ENCODE measurements around the gene NR1H4. TPM values are rescaled to one million over a fixed set of nuclear protein-coding genes. Genes with fewer than 3 reads are reported as not detected.

The NR1H4 gene
- total and polyA plus RNA-seq, 2 donors from 2014 or later: 42.2 to 62.6 TPM

GRCh38 chr12:100476013-100476751, 2.5 kb downstream of the NR1H4 start:
- TF ChIP-seq CTCF (IDR thresholded peaks at IDR 0.05; ENCODE audit: borderline replicate concordance, extremely low read depth, insufficient read depth): no peak
- Histone ChIP-seq H3K27ac (ENCODE audit: low read depth in 2 of 2, low read length in 2 of 2) (no peak overlapping the region), H3K9ac (ENCODE audit: low read length in 3 of 3) (no peak overlapping the region), H3K9me3 (ENCODE audit: control insufficient read depth in 2 of 3, insufficient read depth in 1 of 3, low read length in 3 of 3) (no peaks in the 10 kb centered on the region), H3K36me3 (ENCODE audit: control insufficient read depth in 2 of 3, insufficient read depth in 3 of 3, low read length in 3 of 3) (no peaks in the 10 kb centered on the region), H3K4me1 (ENCODE audit: control insufficient read depth in 2 of 3, insufficient read depth in 2 of 3, low read depth in 1 of 3, low read length in 3 of 3) (no peaks in the 10 kb centered on the region), H3K27me3 (ENCODE audit: control insufficient read depth, insufficient read depth, low read length) (no peaks in the 10 kb centered on the region), H3K4me3 (ENCODE audit: low read length in 3 of 3) (no peak overlapping the region)
- FAIRE-seq: no peak
- no peak for DNase-seq
- intact Hi-C loops (cut with DNase I): no loop called here

DNA sequence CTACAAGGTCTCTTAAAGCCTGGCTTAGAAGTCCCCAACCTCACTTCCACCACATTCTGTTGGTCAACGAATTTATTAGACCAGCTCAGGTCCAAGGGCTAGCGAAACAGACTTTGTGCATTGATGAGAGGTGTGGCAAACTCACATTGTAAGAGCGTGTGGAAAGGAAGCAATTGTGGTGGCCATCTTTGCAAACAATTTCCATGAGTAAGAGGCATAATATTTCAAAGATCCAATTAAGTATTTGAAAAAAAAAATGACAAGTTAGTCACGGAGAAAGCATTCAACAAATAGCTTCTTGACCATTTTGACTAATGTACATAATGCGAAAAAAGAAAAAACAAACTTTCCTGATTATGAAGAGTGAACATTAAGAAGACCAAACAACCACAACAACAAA, 7.4 kb downstream of the NR1H4 start:
- intact Hi-C loops (cut with DNase I): no loop called here
- no peaks in the 10 kb centered on the region for H3K4me1 ChIP-seq (ENCODE audit: control insufficient read depth in 2 of 3, insufficient read depth in 2 of 3, low read depth in 1 of 3, low read length in 3 of 3)
- no peak for TF ChIP-seq CTCF (IDR thresholded peaks at IDR 0.05; ENCODE audit: borderline replicate concordance, extremely low read depth, insufficient read depth)
- no peak overlapping the region for H3K4me3 ChIP-seq (ENCODE audit: low read length in 3 of 3)
- DNase-seq (no peak), FAIRE-seq (no peak)
- H3K27ac ChIP-seq (ENCODE audit: low read depth in 2 of 2, low read length in 2 of 2): no peak overlapping the region
- no peaks in the 10 kb centered on the region for H3K36me3 ChIP-seq (ENCODE audit: control insufficient read depth in 2 of 3, insufficient read depth in 3 of 3, low read length in 3 of 3)
- H3K9me3 ChIP-seq (ENCODE audit: control insufficient read depth in 2 of 3, insufficient read depth in 1 of 3, low read length in 3 of 3): no peaks in the 10 kb centered on the region
- no peak overlapping the region for H3K9ac ChIP-seq (ENCODE audit: low read length in 3 of 3)
- no peaks in the 10 kb centered on the region for H3K27me3 ChIP-seq (ENCODE audit: control insufficient read depth, insufficient read depth, low read length)

GRCh38 chr12:100484183-100484886, 10.7 kb downstream of the NR1H4 start:
- DNase-seq (peak in 1 of 5 donors; percentile 45), FAIRE-seq (no peak)
- intact Hi-C loops (cut with DNase I): no loop called here
- no peak overlapping the region for H3K27ac ChIP-seq (ENCODE audit: low read depth in 2 of 2, low read length in 2 of 2)
- no peaks in the 10 kb centered on the region for H3K36me3 ChIP-seq (ENCODE audit: control insufficient read depth in 2 of 3, insufficient read depth in 3 of 3, low read length in 3 of 3)
- H3K9me3 ChIP-seq (ENCODE audit: control insufficient read depth in 2 of 3, insufficient read depth in 1 of 3, low read length in 3 of 3): no peaks in the 10 kb centered on the region
- no peak for TF ChIP-seq CTCF (IDR thresholded peaks at IDR 0.05; ENCODE audit: borderline replicate concordance, extremely low read depth, insufficient read depth)
- H3K4me1 ChIP-seq (ENCODE audit: control insufficient read depth in 2 of 3, insufficient read depth in 2 of 3, low read depth in 1 of 3, low read length in 3 of 3): no peaks in the 10 kb centered on the region
- no peak overlapping the region for H3K4me3 ChIP-seq (ENCODE audit: low read length in 3 of 3)
- no peak overlapping the region for H3K9ac ChIP-seq (ENCODE audit: low read length in 3 of 3)
- no peaks in the 10 kb centered on the region for H3K27me3 ChIP-seq (ENCODE audit: control insufficient read depth, insufficient read depth, low read length)
